Measurements from ENCODE around the gene SIRPA.

Gene SIRPA

DNA sequence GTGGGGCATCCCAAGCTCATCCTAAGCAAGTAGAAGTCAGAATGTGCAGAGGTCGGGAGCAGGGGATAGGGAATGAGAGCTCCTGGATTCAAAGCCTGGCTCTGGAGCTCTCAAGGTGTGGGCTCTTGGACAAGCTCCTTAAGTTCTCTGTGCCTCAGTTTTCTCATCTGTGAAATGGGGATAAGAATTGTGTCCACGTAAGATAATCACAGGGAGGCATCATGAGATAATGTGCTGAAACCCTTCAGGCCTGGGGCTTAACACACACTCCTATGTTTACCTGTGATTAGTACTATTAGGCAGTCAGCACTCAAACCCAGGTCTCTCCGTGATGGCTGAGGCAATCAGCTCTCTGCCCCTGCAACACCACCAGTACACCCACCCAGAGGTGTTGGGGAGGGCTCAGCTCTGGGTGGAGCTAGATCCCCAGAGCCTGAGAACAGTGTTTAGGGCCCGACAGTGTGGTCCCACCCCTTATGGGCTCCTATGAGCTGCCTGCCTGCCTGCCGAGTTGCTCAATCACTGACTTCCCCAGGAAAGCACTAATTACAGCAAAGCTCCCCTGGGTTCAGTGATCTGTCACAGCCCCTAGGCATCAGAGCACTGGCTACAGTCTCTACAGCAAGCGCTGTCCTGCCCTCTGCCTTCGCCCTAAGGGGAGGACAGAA is 6.3 kb upstream of the SIRPA start:
- DNase-seq (ENCODE audit: low read depth in 2 of 2), result no peak

DNA sequence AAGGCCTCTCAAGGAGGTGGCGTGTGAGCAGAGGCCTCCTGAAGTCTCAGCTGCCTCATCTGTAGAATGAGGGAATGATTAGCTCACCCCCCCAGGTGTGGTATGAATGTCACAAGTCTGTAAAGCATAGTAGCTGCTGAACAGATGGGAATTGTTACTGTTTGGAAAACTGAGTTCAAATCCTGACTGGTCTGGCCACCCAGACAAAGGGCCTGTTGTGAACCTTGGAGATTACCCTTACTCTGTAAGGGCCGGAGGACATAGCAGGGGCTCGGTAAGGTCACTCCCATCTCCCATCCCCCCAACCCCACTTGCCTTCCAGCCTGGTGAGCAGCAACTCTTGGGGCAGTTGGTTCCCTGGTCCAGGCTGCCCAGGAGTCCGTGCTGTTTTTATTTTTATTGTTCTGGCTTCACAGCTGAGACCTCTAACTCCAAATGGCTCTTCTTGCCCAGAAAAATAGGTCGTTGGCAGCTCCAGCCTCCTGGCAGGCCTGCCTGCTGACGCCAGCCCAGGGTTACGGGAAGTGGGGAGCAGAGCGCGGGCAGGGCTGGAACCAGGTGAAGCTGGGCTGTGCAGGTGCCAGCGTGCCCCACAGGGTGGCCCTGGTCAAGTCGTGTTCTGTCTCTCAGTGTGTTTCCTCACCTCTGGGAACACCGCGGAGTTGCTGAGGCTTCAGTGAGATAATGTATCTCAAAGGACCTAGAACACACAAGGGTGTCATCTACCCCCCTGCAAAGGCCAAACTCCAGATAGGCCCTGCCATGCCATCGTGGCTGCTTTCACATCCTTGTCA is 4.5 kb upstream of the SIRPA start:
- DNase-seq (ENCODE audit: low read depth in 2 of 2), result no peak

GRCh38 chr20:1891263-1892118 is 3.7 kb upstream of the SIRPA start:
- no peak for DNase-seq (ENCODE audit: low read depth in 2 of 2)

DNA sequence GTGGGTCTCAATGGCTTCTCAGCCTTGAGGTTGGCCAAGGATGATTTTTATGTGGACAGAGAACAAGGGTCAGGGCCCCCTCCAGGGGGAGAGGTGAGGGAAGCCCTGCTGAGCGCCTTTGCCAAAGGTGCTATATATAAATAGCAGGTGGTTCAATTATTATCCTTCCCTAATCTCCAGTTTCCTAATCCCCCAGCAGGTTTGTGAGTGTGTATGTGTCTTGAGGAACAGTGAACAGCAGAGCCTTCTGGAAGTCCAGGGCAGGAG is 3.2 kb upstream of the SIRPA start:
- no peak for DNase-seq (ENCODE audit: low read depth in 2 of 2)

DNA sequence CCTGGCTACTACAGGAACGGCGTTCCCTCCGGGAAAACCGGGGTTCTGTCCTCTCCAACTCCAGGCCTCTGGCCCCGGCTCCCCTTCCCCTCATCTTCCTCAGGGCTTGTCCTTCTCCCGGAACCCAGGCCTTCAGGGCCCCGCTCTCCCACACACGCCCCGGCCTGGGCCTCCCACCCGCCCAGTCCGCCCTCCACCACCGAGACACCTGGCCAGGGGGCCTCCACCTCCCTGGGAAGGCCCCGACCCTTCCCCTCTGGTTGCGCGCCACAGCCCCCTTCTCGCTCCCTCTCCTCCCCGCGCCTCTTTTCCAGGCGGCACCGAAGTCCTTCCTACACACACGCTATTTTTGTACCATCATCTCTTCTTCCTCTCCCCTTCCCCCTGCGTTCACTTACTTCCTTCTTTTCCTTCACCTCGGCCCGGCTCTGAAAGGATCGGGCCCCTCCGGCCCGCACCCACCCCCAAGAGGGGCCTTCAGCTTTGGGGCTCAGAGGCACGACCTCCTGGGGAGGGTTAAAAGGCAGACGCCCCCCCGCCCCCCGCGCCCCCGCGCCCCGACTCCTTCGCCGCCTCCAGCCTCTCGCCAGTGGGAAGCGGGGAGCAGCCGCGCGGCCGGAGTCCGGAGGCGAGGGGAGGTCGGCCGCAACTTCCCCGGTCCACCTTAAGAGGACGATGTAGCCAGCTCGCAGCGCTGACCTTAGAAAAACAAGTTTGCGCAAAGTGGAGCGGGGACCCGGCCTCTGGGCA is 1.3 kb upstream of the SIRPA start:
- DNase-seq (ENCODE audit: low read depth in 2 of 2), result no peak

GRCh38 chr20:1894471-1894950 is 696 bp upstream of the SIRPA start:
- no peak for DNase-seq (ENCODE audit: low read depth in 2 of 2)

DNA sequence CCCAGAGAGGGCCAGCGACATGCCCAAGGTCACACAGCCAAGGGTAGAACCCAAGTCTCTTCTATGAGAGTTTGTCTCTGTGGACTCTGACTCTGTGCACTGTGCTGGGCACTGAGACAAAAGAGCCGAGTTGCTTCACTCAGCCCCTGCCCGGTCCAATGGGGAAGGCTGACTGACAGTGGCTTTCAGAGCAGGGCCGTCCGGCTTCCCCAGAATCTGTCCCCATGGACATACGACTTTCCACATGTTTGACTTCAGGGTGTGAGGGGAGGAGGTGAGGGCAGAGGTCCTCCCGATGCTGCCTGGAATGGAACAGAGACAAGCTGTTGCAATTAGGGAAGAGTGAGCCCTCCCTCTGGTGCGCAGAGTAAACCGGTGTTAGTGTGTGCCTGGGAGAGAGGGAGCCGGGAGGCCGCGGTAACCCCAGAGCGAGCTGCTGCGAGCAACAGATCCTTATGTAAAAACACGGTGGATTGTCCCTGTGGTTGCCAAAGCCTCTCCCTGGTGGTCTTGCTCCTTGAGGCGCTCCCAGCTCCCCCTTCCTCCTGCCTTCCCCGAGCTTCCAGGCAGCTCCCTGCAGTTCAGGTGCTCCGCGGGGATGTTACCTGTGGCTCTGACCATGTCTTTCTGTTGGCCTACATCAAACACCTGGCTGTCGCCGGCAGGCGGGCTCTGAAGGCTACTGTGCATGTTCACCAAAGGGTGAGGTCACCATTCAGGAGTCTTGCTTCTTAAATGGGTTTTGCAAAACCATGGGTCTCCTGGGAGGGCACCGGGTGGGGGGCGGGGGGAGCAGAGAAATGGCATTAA is 672 bp downstream of the SIRPA start:
- no peak for DNase-seq (ENCODE audit: low read depth in 2 of 2)

DNA sequence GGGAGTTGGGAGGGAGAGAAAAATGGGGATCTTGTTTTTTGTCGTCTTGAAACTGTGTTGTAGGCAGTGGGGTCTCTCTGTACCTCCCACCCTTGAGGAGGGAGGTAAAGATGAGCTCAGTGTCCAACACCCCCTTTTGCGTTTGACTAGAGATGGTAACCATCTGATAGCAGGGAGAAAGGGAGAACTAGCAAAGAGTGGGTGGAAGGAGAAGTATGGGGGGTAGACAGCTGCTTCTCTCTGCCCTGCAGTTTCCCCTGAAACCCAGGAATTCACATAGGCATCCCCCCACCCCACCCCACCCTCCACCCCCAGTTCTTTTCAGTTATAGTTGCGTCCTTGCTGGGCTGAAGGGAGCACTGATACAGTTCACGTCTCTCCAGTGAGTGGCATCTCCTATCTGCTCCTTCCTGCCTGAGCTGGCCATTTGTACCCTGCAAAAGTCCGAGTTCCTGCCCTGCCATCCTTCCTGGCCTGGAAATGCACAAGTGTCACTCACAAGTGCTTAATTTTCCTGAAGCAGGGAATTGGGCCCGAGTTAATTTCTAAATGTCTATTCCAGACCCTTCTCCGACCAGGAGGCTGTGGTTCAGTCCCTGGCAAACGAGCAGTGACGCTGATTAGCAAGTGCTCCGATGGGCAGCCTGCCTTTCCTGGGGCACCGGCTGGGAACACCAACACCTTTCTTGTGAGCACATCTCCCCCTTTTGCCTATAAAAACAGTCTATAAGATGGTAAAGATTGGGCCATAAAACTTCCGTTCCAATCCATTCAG is 1.5 kb downstream of the SIRPA start:
- DNase-seq (ENCODE audit: low read depth in 2 of 2), result no peak

GRCh38 chr20:1897541-1897940 is 2.3 kb downstream of the SIRPA start:
- DNase-seq (ENCODE audit: low read depth in 2 of 2), result no peak

DNA sequence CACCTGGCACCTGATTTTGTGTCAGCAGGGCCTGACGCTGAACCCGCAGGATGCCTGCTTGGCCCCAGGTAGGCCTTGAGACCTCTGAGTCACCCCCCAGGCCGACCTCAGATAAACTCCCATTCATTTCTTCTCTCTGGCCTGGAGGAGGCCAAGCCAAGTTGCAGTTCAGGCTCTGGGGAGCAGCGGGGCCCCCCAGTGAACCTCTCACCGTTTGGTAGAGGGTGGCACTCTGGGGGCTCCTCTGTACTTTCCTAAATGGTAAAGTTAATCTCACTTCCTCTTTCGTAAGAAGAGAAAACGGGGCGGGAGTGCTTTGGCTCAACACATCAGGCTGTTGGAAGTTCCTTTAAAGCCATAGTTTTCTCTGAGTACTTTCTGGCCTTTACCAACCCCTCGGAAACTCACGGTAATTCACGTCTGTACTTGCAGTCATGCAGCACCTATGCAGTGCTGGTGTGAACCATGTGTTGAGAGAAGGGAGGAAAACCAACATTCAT is 2.8 kb downstream of the SIRPA start:
- no peak for DNase-seq (ENCODE audit: low read depth in 2 of 2)

DNA sequence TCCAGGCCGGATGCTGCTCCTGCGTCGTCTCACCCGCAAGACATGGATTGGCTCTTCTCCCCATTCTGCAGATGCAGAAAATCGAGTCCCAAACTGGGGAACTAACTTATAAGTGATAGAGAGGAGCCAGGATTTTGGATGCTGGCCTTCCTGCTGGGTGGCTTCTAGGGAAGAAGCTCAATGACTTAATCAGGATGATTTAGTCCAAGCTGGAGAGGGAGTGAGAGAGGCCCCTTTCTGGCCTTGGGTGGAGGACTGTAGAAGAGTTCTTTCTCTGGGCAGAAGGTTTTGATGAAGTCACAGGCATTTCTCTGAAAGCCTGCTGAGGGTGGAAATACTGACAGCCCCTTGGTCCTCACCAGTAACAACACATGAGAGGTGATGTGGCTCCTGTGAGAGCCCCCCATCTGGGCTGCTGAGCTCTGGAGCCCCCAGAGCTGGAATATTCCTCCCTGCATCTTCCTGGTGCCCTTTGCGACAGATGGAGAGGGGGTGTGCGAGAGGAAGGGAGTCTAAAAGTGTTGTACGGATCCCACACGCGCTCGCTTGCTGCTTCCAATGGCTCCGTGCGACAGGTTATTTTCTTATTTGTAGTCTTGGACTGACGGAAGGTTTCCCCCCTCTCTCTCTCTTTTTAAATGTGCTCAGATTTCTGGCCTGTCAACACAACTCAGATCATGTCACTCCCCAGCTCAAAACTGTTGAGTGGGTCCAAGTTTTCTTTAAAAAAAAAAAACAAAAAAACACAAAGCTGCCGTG is 3.5 kb downstream of the SIRPA start:
- DNase-seq (ENCODE audit: low read depth in 2 of 2), result no peak

DNA sequence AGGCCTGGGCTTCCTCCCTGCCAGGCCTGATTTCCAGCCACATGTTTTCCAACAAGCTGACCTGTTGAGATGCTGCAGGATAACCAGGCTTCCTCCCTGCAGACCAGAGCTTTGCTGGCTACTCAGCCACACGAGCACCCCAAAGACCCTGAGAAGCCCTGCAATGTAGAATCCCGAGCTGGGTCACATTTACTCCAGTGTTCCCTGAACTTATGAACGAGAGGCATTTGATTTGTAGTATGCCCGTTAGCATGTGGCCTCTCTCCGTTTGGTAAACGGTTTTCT is 4.0 kb downstream of the SIRPA start:
- DNase-seq (ENCODE audit: low read depth in 2 of 2), result no peak

GRCh38 chr20:1900321-1900801 is 5.2 kb downstream of the SIRPA start:
- DNase-seq (ENCODE audit: low read depth in 2 of 2), result no peak

DNA sequence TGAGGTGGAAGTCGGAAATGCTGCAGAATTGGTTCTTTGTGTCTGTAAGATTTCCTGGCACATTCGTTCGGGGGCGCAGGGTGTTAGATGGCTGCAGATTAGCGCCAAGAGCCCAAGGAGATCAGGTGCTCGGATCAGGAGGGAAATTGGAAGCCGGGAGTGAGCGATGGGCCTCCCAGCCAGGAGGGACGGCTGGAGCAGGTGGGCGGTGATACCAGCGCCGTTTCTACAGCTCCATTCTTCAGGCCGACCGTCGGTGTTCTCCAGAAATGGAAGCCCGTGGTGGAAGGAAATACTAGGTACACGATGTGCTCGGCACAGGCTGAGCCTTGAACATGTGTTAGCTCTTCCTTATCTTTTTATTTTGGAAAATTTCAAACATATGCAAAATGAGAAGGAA is 6.5 kb downstream of the SIRPA start:
- DNase-seq (ENCODE audit: low read depth in 2 of 2), result no peak

DNA sequence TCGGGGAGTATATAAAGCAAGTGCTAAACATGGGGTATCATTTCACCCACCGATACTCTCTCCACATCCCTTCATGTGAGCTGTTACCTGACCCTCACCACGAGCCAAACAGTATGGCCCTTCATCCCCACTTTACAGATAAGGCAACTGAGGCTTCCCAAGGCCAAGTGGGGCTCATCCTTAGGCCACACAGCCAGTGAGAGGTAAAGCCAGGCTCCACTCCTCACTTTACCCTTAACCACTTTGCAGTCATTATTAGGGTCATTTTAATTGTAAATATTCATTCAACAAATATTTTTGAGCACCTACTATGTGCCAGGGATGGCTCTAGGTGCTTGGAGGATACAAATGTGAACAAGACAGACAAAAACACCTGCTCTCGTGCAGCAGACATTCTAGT is 7.0 kb downstream of the SIRPA start:
- DNase-seq (ENCODE audit: low read depth in 2 of 2), result no peak

DNA sequence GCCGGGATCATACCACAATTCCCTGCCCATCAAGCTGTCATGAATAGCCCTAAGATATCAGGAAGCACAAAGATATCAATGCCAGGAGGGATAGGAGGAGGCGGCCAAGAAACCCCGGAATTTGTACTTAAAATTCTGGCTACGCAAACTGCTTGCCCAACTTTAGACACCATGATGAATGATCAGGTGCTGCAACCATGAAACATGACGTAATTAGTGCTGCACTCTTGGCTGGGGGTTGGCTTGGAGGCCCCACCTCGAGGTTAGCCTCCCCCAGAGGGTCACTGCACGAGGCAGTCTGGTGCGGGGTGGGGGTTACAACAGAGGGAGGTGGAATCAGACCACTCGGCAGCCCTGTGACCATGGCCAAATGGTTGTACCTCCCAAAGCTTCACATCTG is 8.9 kb downstream of the SIRPA start:
- DNase-seq (ENCODE audit: low read depth in 2 of 2), result no peak

GRCh38 chr20:1905009-1905408 is 9.8 kb downstream of the SIRPA start:
- DNase-seq (ENCODE audit: low read depth in 2 of 2), result no peak

DNA sequence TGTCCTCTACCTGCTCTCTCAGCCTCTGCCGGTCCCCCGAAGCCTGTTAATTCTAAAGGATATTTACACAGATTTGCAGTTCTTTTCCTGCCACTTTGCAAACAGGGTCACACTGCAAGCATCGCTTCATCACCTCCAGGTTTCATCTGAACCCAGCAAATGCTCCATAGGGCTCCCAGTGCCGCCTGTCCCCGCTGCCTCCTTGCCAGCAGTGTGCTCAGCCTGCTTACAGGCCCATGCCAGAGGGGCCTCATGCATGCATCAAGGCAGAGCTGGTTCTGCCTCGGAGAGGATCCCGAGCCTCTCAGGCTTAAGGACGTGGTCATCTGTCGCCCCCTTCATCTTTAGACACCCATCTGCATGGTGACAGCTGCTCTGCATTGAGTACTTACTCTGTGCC is 10.5 kb downstream of the SIRPA start:
- no peak for DNase-seq (ENCODE audit: low read depth in 2 of 2)

- DNase-seq (ENCODE audit: low read depth in 2 of 2), result no peak
These were observed 11.3 kb downstream of the SIRPA start for GRCh38 chr20:1906361-1907051.
